CD14-positive monocyte (primary cell): ENCODE results near the gene IFIT5. TPM values are rescaled to one million over a fixed set of nuclear protein-coding genes. Genes with fewer than 3 reads are reported as not detected.

Source experiments
- DNase-seq, 3 donors: peaks; one replicate each; pipeline ENCODE4 v3.0.0-alpha.2; 2011 to 2022
- H2AFZ ChIP-seq: 2 replicates; pipeline ENCODE4 v1.6.0; 2012; ENCODE audit warnings: mild to moderate bottlenecking, low read depth, low read length, inconsistent platforms; ENCODE audit not compliant: insufficient read depth, poor library complexity, severe bottlenecking
- H3K27ac ChIP-seq, 2 donors: 1 replicate in 1 of 2; 2 replicates in 1 of 2; pipeline ENCODE4 v1.5.1; 2012 to 2013; ENCODE audit warnings: low read length in 2 of 2, control low read depth in 1 of 2, inconsistent platforms in 1 of 2, low read depth in 1 of 2, mild to moderate bottlenecking in 1 of 2
- H3K27me3 ChIP-seq, 2 donors: one replicate each; pipeline versions ENCODE4 v1.6.0 to v1.6.1; 2011 to 2013; ENCODE audit warnings: low read length in 2 of 2; ENCODE audit not compliant: control insufficient read depth in 2 of 2, insufficient read depth in 2 of 2
- H3K36me3 ChIP-seq, 2 donors: replicated peaks in 1 of 2; 1 replicate in 1 of 2; 2 replicates in 1 of 2; pipeline versions ENCODE4 v1.5.1 to v1.6.1; 2012 to 2013; ENCODE audit warnings: low read length in 2 of 2, control low read depth in 1 of 2, inconsistent platforms in 1 of 2, mild to moderate bottlenecking in 1 of 2; ENCODE audit not compliant: insufficient read depth in 2 of 2, control insufficient read depth in 1 of 2
- H3K4me1 ChIP-seq, 2 donors: 1 replicate in 1 of 2; 2 replicates in 1 of 2; pipeline versions ENCODE4 v1.5.1 to v1.6.1; 2012 to 2013; ENCODE audit warnings: low read length in 2 of 2, control low read depth in 1 of 2, inconsistent platforms in 1 of 2, mild to moderate bottlenecking in 1 of 2, moderate library complexity in 1 of 2; ENCODE audit not compliant: insufficient read depth in 2 of 2, control insufficient read depth in 1 of 2
- H3K4me2 ChIP-seq: replicated peaks from 2 replicates; pipeline ENCODE3; 2012; ENCODE audit warnings: low read length, moderate library complexity, mild to moderate bottlenecking; ENCODE audit not compliant: poor library complexity, severe bottlenecking; ENCODE audit errors: extremely low read depth
- H3K4me3 ChIP-seq, 3 experiments: fragments of 200-600 bp in 1 of 3; sonication (generic) in 1 of 3; replicated peaks in 1 of 3; 1 replicate in 2 of 3; 2 replicates in 1 of 3; pipeline ENCODE4 v1.5.1; 2011 to 2013; ENCODE audit warnings: low read length in 3 of 3, mild to moderate bottlenecking in 3 of 3, control low read depth in 2 of 3, low read depth in 2 of 3, inconsistent platforms in 1 of 3, moderate library complexity in 1 of 3
- H3K79me2 ChIP-seq: 2 replicates; pipeline ENCODE4 v1.6.0; 2012; ENCODE audit warnings: mild to moderate bottlenecking, control low read depth, inconsistent platforms, low read length, moderate library complexity; ENCODE audit not compliant: insufficient read depth
- H3K9ac ChIP-seq: 2 replicates; pipeline ENCODE4 v1.6.0; 2017; ENCODE audit warnings: low read length, mild to moderate bottlenecking; ENCODE audit not compliant: insufficient read depth, poor library complexity, severe bottlenecking
- H3K9me3 ChIP-seq, 2 donors: replicated peaks in 1 of 2; 1 replicate in 1 of 2; 2 replicates in 1 of 2; pipeline versions ENCODE4 v1.5.1 to v1.6.1; 2012 to 2013; ENCODE audit warnings: low read length in 2 of 2, control low read depth in 1 of 2; ENCODE audit not compliant: control insufficient read depth in 1 of 2, insufficient read depth in 1 of 2
- H4K20me1 ChIP-seq: 2 replicates; pipeline ENCODE4 v1.6.0; 2012; ENCODE audit warnings: mild to moderate bottlenecking, low read length, control low read depth, moderate library complexity; ENCODE audit not compliant: insufficient read depth
- H3K27ac Mint-ChIP-seq, 7 donors: one replicate each; pipeline ENCODE4 v1.8.0; 2020; ENCODE audit warnings: mild to moderate bottlenecking in 7 of 7, mixed read lengths in 7 of 7, moderate library complexity in 6 of 7, inconsistent platforms in 2 of 7
- H3K27me3 Mint-ChIP-seq, 3 donors: one replicate each; pipeline ENCODE4 v1.8.0; 2021 to 2022; ENCODE audit warnings: low read depth in 3 of 3, mild to moderate bottlenecking in 3 of 3, mixed read lengths in 3 of 3, moderate library complexity in 3 of 3, inconsistent platforms in 1 of 3
- H3K36me3 Mint-ChIP-seq, 2 donors: one replicate each; pipeline ENCODE4 v1.8.0; 2020; ENCODE audit warnings: mixed read lengths in 2 of 2, inconsistent platforms in 1 of 2, mild to moderate bottlenecking in 1 of 2
- H3K4me1 Mint-ChIP-seq: one replicate; pipeline ENCODE4 v1.8.0; 2020; ENCODE audit warnings: mild to moderate bottlenecking, mixed read lengths
- H3K4me3 Mint-ChIP-seq, 2 donors: one replicate each; pipeline ENCODE4 v1.8.0; 2020; ENCODE audit warnings: mild to moderate bottlenecking in 2 of 2, mixed read lengths in 2 of 2, moderate library complexity in 1 of 2
- H3K9me3 Mint-ChIP-seq, 7 donors: one replicate each; pipeline ENCODE4 v1.8.0; 2020 to 2022; ENCODE audit warnings: mixed read lengths in 7 of 7, mild to moderate bottlenecking in 6 of 7, moderate library complexity in 6 of 7, inconsistent platforms in 2 of 7
- WGBS: methylation state at CpG from one replicate; pipeline ENCODE4 v1.1.5; 2013; ENCODE audit warnings: missing lambda C conversion rate; ENCODE audit not compliant: insufficient coverage; 5-methylcytosine and 5-hydroxymethylcytosine counted together
- intact Hi-C, 2 donors: fragments of 100-400 bp; cut with micrococcal nuclease; formaldehyde crosslinking; loops; one replicate each; pipeline versions ENCODE4 v1.15.0 to v1.15.1; 2023
- polyA plus RNA-seq, 3 donors: library from polyadenylated mRNA; depleted of rRNA in 1 of 3; unstranded in 2 of 3; stranded (reverse) in 1 of 3; fragments of 300-500 nt in 2 of 3; fragments of >200 nt in 1 of 3; fragmentation: Illumina TruSeq in 2 of 3; gene quantifications; 1 replicate in 2 of 3; 2 replicates in 1 of 3; pipeline ENCODE4 v1.2.3, GENCODE V29; 2012 to 2021
- TF ChIP-seq, protein P1 (sequence below): fragments of 200-600 bp; IDR thresholded peaks from one replicate; pipeline ENCODE4 v1.8.0; 2022; ENCODE audit warnings: antibody characterized with exemption, mild to moderate bottlenecking

Gene IFIT5
- polyA plus RNA-seq, 3 donors: 2.4 to 8.0 (median 5.8) TPM

DNA sequence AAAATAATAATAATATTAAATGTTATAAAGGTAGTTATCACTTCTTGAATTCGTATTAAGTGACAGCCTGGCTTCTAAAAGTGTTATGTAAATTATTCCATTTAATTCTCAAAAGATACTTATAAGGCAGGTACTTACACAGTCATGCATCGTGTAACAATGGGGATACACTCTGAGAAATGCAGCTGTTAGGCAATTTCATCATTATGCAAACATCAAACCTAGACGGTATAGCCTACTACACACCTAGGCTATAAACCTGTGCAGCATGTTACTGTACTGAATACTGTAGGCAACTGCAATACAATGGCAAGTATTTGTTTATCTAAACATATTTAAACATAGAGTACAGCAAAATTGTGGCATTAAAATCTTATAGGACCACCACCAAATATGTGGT, 20.5 kb upstream of the IFIT5 start:
- Histone ChIP-seq H3K4me3 (peak overlapping the region in 1 of 3 experiments; percentile 100), H3K4me2 (peak overlapping the region; percentile 89), H3K79me2 (no peaks in the 10 kb centered on the region), H3K9me3 (no peaks in the 10 kb centered on the region), H3K4me1 (peaks cover 19 to 28% of the 10 kb centered on the region in 2 donors), H3K9ac (no peak overlapping the region), H3K36me3 (no peaks in the 10 kb centered on the region), H3K27ac (no peak overlapping the region), H2AFZ (no peak overlapping the region), H4K20me1 (no peaks in the 10 kb centered on the region), H3K27me3 (no peaks in the 10 kb centered on the region)
- Mint-ChIP-seq H3K27me3 (no peaks in the 10 kb centered on the region), H3K4me1 (peaks cover 20% of the 10 kb centered on the region), H3K9me3 (no peaks in the 10 kb centered on the region), H3K4me3 (peak overlapping the region in 1 of 2 donors; percentile 26), H3K27ac (no peak overlapping the region), H3K36me3 (no peaks in the 10 kb centered on the region)
- intact Hi-C loops: no loop called here
- no CpG with 5 or more reads among the region's 3 CpGs for WGBS
- no peak for DNase-seq
- TF ChIP-seq, protein P1, sequence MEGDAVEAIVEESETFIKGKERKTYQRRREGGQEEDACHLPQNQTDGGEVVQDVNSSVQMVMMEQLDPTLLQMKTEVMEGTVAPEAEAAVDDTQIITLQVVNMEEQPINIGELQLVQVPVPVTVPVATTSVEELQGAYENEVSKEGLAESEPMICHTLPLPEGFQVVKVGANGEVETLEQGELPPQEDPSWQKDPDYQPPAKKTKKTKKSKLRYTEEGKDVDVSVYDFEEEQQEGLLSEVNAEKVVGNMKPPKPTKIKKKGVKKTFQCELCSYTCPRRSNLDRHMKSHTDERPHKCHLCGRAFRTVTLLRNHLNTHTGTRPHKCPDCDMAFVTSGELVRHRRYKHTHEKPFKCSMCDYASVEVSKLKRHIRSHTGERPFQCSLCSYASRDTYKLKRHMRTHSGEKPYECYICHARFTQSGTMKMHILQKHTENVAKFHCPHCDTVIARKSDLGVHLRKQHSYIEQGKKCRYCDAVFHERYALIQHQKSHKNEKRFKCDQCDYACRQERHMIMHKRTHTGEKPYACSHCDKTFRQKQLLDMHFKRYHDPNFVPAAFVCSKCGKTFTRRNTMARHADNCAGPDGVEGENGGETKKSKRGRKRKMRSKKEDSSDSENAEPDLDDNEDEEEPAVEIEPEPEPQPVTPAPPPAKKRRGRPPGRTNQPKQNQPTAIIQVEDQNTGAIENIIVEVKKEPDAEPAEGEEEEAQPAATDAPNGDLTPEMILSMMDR: no peak

DNA sequence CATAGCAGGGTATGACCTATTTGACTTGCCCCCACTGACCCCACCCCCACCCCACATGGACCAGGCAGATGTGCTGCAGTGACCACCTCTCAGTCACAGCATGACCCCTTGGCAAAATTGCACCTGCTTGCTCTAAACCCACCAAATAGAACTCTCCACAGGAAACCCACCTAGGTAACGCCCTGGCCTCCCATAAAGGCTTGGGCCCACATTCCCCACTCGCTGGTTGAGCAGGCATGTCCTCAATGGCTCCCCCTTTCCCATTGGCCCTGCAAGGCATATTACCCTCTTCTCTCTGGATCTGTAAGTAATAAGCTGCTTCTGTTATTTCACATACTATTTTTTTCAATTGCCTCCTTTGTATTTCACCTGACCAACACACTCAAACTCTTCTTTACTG, 19.2 kb upstream of the IFIT5 start:
- H3K27ac Mint-ChIP-seq: peak overlapping the region in 1 of 7 donors; percentile 66
- intact Hi-C loops: no loop called here
- Histone ChIP-seq H3K4me3 (no peak overlapping the region), H3K9ac (no peak overlapping the region), H3K9me3 (no peaks in the 10 kb centered on the region), H2AFZ (no peak overlapping the region), H3K27me3 (no peaks in the 10 kb centered on the region), H3K4me1 (peaks cover 23 to 28% of the 10 kb centered on the region in 2 donors), H3K27ac (no peak overlapping the region), H4K20me1 (peaks cover 4% of the 10 kb centered on the region), H3K36me3 (no peaks in the 10 kb centered on the region), H3K79me2 (no peaks in the 10 kb centered on the region), H3K4me2 (no peak overlapping the region)
- no peaks in the 10 kb centered on the region for H3K9me3 Mint-ChIP-seq
- H3K4me1 Mint-ChIP-seq: peaks cover 29% of the 10 kb centered on the region
- H3K27me3 Mint-ChIP-seq: no peaks in the 10 kb centered on the region
- TF ChIP-seq, protein P1: no peak
- no peak for DNase-seq
- WGBS: 95% methylated on average over 2 of the region's 2 CpGs
- H3K36me3 Mint-ChIP-seq: no peaks in the 10 kb centered on the region
- peak overlapping the region in 1 of 2 donors; percentile 56 for H3K4me3 Mint-ChIP-seq
